HG03521 (cell line): Measurements from ENCODE around the gene SH2B3.
"Not testable (repeated sequence)": the region's sequence is repeated elsewhere in the genome, so short reads cannot be mapped to it uniquely, and the experiment has no call there.

Experiments
- ATAC-seq: cut with Tn5 transposase; IDR thresholded peaks from one replicate; pipeline ENCODE4 v1.9.1; 2021; ENCODE audit warnings: mild to moderate bottlenecking, moderate library complexity; ENCODE audit not compliant: unreplicated experiment

The SH2B3 gene

DNA sequence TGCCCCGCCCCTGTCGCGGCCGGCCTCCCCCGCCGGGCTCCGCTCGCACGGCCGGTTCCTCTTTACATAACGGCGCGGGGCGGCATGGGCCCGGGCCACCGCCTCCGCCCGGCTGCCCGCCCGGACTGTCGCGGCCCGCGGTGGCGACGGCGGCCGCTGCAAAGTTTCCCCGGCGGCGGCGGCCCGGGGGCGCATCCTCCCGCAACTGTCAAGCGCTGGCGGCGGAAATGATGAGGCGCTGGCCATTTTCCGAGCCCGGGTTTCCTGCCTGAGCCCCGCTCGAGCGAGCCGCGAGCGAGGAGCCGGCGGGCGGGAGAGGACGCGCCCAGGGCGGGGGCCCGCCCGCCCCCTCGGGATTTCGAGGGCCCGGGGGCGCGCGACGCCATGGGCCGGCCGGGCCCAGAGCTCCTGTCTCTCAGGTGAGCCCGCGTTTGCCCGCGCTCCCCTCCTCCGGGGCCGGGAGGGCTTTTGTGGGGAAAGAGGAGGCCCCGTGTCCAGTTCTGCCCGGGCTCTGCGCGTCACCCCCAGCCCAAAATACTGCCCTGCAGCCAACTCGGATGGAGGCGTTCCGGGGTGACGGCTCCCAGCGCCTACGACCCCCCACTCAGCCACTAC lies at the start of gene SH2B3:
Gene SH2B3, plus strand, starts transcription at position 65 of the 615 bp plus-strand sequence. CDS start 12,223 bp downstream, outside the sequence.
- peak; percentile 2 for ATAC-seq

DNA sequence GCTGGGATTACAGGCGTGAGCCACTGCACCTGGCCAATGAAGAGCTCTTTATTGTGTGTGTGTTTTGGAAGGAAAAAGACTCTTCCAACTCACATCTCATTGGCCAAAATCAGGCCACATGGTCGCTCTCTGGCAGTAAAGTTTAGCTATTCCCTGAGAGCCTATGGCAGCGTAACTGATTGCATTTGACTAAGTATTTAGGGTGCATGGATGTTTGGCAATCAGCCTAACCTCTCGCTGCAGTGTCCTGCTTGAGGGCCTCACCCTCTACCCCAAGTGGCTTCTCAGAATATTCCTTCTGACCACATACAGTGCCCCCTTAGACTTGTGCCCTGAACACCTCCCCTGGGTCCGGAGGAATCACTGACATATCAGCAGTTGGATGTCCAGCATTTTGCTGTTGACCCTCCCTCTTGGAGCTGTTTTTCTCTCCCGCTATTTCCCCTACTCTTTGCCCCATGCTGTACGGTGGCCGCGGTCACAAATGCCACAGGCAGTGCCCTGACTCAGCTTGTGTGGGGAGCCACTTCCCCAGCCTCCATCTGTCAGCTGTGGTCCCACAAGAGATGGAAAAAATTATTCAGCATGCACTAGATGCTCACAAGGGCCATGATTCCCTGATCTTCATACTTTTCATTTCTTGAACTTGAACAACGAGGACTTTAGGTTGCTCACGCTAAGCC lies 46.4 kb upstream of the SH2B3 start:
- no peak for ATAC-seq

DNA sequence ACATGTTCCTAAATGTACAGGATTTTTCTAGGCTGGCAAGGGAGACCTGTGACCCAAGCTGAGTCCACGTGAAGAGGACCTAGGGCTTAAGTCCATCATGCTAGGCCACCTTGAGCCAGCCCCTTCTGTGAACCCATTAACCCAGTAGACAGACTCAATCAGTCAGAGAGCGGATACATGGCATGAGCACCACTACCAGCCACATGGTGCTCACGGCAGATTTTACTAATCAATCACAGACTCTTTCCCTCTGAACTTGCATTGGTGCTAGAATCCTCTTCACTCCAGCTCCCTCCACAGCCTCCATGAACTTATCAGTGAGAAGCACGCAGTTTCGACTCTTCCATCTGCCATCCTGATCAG lies 45.8 kb upstream of the SH2B3 start:
- ATAC-seq, result no peak

DNA sequence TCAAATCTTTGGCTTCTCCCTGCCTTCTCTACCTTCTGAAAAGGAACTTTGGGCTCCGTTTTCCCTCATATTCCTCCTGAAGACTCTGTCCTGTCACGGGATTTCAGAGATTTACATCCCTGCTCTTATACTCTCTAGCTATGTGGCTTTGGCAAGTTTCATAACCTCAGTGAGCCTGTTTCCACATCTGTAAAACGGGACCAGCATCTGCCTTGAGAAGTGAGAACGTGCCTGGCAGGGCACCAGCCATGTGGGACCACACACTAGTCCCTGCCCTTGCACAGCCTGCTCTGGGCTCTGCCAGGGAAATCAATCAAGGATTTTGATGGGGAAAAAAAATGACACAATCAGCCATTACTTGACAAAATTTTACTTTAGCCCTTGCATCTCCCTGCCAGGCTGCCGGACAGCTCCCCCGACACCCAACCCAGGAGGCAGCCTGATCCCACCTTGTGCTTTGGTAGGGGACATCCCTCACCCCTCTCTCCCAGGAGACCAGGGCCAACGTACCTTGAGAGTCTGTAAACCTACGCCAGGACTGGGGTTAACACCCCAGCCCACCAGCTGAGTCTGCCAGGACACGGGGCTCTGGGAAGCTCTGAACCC lies 45.3 kb upstream of the SH2B3 start:
- no peak for ATAC-seq

DNA sequence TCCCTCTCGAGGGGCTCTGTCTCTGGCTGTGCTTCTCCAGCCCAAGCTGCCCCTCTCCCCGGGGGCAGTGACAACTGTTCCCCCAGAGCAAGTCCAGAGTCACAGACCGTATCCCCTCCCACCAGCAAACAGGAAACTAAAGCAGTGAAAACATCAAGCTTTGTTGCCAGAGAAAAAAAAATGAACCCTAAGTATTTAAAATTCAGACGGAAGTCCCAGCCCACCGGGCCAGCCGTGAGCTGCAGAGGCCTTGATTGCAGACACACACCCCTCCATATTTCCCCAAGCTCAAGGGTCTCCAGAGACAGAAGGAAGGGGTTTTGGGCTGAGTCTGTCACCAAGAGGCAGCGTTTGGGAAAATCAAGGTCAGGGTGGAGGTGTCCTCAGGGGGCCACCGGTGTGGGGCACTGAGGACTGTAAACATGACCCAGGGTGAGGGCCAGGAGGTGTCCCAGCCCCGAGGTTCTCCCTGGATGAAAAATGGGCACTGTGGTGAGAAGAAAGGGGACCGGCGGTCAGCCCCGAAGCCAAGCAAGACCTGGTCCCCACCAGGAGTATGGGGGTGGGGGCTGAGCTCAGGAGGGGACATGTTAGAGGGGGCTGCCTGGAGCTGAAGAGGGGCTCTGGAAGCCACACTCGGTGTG lies 44.5 kb upstream of the SH2B3 start:
- ATAC-seq, result no peak

DNA sequence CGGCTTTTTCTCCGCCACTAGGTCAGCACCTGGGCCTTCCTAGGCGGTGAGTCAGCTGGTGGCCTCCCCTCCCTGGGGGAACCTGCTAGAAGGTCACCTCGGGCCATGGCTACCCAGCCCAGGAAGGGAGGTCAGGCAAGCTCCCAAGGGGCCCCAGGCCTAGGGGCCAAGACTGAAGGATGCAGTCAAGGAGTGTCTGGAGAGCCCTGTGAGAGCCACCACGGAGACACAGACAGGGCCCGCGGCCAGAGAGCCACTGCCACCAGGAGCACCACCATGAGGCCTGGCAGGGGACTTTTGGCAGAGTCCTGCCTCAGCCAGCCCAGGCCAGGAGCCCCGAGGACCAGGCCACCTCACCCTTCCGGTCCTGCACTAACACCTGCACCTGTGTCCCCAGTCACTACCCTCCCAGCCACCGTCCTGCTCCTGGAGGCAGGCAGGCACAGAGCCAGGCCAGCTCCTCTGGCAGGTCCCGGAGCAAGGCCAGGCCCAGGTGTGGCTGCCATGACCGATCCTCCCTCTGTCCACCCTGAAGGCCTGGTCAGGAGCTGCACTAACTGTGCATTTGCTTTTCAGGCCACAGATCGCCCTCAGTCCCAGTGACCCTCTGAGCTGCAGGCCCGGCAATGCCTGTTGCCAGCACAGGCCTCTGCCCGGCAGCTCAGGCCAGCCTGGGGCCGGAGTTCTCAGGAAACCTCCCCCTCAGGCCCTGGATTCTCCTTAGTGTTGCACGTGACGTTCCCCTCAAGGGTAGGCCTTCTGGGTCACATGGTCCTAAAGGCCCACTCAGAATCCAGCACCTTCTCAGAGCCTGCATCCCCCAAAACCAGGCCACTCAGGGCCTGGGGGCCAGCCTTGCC lies 43.8 kb upstream of the SH2B3 start:
- no peak for ATAC-seq

DNA sequence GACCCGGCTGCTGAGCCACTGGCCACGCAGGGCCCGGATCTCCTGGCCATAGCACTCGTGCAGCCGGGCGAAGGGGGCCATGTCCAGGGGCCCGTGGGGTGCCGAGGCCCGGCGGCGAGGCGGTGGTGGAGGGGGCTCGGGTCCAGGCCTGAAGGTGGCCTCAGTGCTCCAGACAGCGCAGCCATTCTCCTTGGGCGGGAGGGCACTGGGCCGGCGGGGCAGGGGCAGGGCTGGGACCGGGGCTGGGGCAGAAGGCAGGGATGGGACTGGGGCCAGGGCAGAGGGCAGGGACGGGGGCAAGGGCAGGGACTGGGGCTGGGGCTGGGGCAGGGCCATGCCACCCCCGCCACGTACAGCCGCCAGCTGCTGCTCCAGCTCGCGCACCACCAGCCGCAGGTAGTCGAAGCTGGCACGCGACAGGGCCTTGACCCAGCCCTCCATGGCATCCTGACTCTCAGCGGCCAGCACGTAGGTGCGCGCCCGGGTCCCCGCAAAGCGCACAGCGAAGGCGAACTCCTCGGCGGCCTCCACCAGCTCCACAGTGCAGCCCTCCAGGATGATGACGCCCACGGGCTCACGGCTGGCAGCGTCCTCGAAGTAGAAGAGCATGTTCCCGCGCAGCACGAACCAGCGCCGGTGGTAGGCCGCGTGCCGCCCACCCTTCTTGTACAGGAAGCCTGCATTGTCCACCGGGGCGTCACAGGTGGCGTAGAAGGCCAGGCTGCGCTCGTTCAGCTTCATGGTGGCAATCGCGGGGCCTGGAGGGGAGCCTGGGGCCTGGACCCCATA lies 42.8 kb upstream of the SH2B3 start:
- no peak for ATAC-seq

DNA sequence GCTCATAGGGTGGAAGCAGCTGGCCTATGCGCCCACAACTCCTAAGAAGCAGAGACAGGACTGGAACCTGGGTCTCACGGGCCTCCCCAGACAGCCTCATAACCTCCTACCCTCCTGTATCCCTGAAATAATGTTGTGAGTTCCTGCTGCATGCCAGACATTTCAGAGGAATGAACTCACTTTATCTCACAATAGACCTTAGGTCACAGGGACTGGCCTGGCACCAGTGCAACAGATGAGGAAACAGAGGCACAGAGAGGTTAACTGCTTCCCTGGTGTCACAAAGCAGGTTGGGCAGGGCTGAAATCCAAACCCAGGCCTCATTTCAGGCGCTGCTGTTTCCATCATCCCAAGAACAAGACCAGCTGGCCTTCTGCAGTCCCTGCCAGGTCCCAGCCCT lies 42.1 kb upstream of the SH2B3 start:
- no peak for ATAC-seq

DNA sequence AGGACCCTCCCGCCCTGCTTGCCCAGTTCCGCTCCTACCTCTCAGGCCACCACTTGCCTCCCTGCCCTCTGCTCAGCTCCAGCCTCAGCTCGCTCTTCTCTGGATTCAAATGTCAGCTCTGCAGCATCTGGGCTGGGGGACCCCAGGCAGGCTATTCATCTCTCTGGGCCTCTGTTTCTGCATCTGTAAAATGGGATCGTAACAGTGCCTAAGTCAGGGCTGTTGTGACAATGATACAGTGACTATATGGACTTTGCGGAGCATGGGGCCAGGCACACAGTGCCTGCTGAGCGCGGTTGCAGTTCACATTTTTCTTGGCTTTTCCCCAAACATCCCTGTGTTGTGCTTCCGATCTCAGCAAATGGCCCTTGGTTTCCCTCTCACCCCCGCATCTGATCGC lies 39.6 kb upstream of the SH2B3 start:
- ATAC-seq, result no peak

DNA sequence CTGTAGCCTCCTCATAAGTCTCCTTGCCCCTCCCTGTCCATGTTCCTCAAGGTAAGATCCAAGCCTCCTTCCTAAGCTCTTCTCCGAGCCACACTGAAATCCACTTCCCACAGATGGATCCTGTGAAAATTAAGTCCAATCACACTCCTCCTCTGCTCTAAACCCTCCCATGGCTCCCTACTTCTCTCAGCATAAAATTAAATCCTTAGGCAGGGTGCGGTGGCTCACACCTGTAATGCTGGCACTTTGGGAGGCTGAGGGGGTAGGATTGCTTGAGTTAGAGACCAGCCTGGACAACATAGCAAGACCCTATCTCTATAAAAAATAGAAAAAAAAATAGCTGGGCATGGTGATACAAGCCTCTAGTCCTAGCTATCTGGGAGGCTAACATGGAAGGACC lies 39.1 kb upstream of the SH2B3 start:
- no peak for ATAC-seq

DNA sequence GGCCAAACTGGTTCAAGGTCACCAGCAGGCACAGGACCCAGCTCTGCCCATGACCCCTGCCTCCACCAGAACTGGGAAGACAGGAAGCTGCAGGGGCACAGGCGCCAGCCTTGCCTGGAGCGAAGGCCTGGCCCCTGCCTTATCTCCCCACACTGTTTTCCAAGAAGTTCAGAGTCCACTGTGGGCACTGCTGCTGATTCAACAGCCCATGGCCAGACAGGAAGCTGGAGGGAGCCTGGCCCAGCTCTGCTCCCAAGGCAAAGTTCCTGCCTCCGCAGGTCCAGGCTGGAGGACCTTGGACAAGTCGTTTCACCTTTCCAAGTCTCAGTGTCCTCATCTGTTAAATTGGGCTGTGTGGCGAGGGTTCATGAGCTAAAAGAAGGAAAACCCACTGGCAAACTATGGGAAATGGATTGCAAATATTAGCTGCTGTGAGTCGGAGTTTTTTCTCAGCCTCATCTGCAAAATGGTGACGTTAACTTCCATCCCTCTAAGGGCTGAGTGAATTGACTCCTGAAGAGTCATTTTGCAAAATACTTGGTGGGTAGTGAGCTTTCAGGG lies 38.0 kb upstream of the SH2B3 start:
- ATAC-seq, result no peak

DNA sequence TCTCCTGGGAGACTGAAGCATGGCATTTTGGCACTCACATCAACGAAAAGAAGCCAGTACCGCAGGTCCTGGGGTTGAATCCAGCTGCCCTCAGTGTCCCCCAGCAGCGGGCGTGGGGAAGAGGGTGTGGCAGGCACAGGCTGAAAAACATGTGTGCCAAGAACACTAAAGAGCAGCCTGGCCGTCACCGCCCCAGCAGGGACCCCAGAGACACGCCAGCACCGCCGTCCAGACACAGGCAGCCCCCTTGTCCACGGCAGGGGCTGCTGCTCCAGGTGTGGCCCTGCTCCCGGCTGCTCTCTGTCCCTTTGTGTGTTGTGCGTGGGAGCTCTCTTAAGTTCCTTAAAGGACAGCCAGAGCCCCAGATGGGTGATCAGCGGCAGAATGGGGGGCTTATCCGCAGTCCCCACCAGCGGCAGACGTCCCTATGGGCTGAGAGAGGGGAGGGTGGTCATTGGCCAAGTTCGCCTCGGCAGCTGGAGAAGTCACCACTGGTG lies 37.4 kb upstream of the SH2B3 start:
- peak; percentile 8 for ATAC-seq

DNA sequence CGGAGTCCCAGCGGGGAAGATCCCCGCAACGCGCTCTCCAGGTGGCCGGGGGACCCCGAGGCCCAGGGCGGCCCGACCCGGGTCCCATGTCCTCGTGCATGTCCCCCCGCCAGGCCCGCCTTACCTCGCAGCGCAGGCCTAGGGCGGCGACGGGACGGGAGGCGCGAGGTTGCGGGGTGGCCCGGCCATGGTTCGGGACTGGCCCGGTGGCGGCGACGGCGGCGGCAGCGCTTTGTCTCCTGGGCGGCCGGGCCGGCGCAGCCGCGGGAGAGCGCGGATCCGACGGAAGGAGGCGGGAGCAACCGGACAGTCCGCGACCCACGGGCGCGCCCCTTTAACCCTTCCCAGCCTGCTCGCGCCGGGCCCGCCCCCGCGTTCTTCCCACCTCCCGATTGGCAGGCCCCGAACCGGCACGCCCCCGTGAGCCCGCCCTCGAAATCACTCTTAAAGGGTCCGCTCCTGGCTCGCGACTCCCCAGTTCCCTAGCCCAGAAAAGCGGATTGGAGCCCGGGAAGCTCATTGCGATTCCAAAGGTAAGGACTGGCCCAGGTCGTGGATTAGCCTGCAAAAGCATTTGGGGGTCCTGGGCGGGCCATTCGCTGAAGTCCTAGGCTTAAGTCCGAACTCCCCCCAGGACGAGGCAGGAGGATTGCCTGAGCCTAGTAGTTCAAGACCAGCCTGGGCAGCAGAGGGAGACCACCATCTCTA lies 36.8 kb upstream of the SH2B3 start, which contains the start of gene PHETA1:
Gene PHETA1, minus strand, starts transcription at position 308 of the 708 bp plus-strand sequence. CDS start 5,668 bp downstream, outside the sequence.
- ATAC-seq, result peak; percentile 89

DNA sequence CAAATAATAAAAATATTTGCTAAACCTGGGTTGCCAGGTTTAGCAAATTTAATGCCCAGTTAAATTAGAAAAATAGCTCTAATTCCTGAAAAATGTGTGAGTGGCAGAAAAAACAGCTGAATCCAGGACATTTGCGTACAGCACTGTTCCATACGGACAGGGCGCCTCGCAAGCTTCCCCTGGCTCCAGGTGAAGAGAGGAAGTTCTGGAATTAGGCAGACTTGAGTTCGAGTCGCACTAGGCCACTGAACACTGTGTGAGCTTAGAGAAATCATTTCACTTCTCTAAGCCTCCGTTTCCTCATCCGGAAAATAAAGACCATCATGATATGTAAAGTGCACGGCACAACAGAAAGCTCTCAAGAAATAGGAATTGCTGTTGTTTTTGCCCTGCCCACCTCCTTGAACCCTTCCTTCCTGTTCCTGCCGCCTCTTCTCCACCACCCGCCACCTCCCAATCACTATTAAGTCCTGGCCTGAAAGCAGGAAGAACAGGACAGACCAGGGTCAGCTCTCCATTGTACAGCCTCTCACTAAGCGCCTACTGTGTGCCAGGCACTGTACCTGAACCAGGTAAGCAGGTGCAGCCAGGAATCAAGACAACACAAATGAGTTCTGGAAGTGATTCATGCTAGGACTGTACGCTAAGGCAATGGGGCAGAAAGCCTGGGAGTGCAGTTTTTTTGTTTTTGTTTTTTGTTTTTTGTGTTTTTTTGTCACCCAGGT lies 36.1 kb upstream of the SH2B3 start:
- no peak for ATAC-seq

DNA sequence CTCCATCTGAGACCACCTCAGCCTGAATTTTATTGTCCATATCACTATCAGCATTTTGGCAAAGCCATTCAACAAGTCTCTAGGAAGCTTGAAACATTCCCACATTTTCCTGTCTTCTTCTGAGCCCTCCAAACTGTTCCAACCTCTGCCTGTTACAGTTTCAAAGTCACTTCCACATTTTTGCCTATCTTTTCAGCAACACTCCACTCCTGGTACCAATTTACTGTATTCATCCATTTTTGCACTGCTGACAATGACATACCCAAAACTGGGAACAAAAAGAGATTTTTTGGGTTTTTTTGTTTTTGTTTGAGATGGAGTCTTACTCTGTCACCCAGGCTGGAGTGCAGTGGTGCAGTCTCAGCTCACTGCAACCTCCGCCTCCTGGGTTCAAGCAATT lies 32.5 kb upstream of the SH2B3 start:
- ATAC-seq, result not testable (repeated sequence)

DNA sequence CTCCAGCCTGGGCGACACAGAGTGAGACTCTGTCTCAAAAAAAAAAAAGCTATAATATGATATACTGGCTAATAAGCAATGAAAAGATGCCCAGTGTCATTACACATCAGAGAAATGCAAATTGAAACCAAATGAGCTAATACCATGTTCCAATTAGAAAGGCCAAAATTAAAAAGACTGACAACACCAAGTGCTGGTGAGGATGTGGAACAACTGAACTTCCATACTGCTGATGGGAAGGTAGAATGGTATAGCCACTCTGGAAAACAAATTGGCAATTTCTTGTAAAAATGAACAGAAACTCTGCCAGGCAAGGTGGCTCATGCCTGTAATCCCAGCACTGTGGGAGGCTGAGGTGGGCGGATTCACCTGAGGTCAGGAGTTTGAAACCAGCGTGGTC lies 28.3 kb upstream of the SH2B3 start:
- ATAC-seq, result no peak

DNA sequence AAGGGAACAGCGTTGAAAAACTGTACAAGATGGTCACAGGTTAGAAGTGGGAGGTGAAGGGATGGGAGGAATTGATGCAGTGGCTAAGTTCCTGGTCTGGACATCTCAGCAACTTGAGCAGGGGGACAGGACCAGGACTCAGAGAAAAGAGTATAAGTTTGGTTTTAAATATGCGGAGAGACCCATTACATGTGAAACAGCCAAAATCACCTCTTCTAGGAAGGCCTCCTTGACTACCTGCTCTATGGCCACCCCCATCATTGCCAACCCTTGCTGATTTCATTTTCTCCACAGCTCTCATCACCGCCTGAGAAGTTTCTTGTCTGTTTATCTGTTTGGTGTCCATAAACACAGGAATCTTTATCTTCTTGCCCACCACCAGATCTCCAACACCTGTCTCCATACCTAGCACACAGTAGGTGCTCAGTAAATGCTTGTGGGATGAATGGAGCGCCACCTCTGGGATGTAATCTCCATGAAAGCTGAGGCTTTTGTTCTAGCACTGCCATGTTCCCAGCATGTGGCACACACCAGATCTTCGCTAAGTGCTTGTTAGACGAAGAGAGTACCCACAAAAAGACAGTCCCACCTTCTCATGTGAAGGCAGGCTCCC lies 25.7 kb upstream of the SH2B3 start:
- ATAC-seq, result no peak

DNA sequence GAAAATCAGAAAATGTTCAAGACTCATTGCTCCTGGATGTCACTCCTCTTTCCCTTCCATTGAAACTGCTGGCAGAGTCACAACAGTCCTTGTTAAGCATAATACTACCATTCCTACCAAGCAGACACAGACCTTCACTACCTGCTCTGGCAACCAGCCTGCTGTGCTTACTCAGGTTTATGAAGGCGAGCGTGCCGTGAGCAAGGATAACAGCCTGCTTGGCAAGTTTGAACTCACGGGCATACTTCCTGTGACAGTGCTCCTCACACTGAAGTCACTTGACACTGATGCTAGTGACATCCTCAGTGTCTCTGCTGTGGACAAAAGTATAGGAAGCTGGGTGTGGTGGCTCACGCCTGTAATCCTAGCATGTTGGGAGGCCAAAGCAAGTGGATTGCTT lies 21.1 kb upstream of the SH2B3 start:
- no peak for ATAC-seq
